Astrocyte (in vitro differentiated cells and primary cell): ENCODE results near the gene FGD2.

ENCODE experiments used
- EZH2 ChIP-seq: IDR thresholded peaks from 2 replicates; pipeline ENCODE4 v1.6.1; 2012; ENCODE audit warnings: mild to moderate bottlenecking, low read length, inconsistent platforms; ENCODE audit not compliant: insufficient read depth
- TF ChIP-seq, protein P1 (sequence below): IDR thresholded peaks from 2 replicates; pipeline ENCODE4 v1.5.1; 2011; ENCODE audit warnings: low read depth, mild to moderate bottlenecking, inconsistent platforms, low read length, moderate library complexity; ENCODE audit not compliant: insufficient read depth

DNA sequence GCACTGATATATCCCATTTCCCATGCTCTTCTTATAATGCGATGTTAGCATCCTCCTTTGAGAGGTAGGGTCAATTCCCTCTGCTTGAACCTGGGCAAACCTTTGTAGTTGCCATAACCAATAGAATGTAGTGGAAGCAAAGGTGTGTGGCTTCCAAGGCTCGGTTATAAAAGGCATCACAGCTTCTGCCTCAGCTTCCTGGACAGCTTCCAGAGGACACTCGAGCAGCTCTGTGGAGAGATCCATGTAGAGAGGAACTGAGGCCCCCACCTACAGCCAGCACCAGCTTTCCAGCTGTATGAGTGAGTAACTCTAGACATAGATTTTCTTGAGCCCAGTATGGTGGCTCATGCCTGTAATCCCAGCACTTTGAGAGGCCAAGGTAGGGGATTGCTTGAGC, 36.7 kb downstream of the FGD2 start:
- TF ChIP-seq EZH2: no peak
- TF ChIP-seq, protein P1, sequence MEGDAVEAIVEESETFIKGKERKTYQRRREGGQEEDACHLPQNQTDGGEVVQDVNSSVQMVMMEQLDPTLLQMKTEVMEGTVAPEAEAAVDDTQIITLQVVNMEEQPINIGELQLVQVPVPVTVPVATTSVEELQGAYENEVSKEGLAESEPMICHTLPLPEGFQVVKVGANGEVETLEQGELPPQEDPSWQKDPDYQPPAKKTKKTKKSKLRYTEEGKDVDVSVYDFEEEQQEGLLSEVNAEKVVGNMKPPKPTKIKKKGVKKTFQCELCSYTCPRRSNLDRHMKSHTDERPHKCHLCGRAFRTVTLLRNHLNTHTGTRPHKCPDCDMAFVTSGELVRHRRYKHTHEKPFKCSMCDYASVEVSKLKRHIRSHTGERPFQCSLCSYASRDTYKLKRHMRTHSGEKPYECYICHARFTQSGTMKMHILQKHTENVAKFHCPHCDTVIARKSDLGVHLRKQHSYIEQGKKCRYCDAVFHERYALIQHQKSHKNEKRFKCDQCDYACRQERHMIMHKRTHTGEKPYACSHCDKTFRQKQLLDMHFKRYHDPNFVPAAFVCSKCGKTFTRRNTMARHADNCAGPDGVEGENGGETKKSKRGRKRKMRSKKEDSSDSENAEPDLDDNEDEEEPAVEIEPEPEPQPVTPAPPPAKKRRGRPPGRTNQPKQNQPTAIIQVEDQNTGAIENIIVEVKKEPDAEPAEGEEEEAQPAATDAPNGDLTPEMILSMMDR: no peak
